OCI-LY7 (cell line): Measurements from ENCODE around the gene ELP1. TPM values are rescaled to one million over a fixed set of nuclear protein-coding genes. Genes with fewer than 3 reads are reported as not detected.

Source experiments
- BruUV-seq: library from RNA; stranded (reverse); fragments of 400-500 nt; replicated peaks from 2 replicates; lab custom pipeline; 2021; lab: Mats Ljungman, UMichigan
- CTCF ChIA-PET: fragments of 300-600 bp; sonication (Branson Sonifier 250); formaldehyde crosslinking; loops from one replicate; lab custom pipeline; 2022; ENCODE audit warnings: antibody characterized with exemption; ENCODE audit not compliant: unreplicated experiment; lab: Charles Lee
- POLR2A ChIA-PET: fragments of 300-600 bp; sonication (Branson Sonifier 250); formaldehyde crosslinking; loops from one replicate; lab custom pipeline; 2022; ENCODE audit warnings: antibody characterized with exemption; lab: Charles Lee
- DNase-seq: peaks from one replicate; pipeline ENCODE4 v3.0.0-alpha.2; 2015; ENCODE audit warnings: low spot score
- H2AFZ ChIP-seq: fragments of 200-600 bp; sonication (generic), shearing (Covaris generic); 2 replicates; pipeline ENCODE4 v1.6.1; 2014; ENCODE audit warnings: mild to moderate bottlenecking, antibody characterized with exemption, low read length, moderate library complexity
- H3K27ac ChIP-seq: fragments of 200-600 bp; sonication (generic); 2 replicates; pipeline ENCODE4 v1.5.1; 2014; ENCODE audit warnings: mixed run types, low read depth, mild to moderate bottlenecking, moderate library complexity, low read length, inconsistent platforms; ENCODE audit not compliant: poor library complexity, severe bottlenecking
- H3K36me3 ChIP-seq: fragments of 200-600 bp; sonication (generic); 2 replicates; pipeline ENCODE4 v1.6.1; 2014; ENCODE audit warnings: mild to moderate bottlenecking, antibody characterized with exemption, low read length, moderate library complexity, mixed read lengths; ENCODE audit not compliant: insufficient read depth
- H3K4me1 ChIP-seq: fragments of 200-600 bp; sonication (generic); 2 replicates; pipeline ENCODE4 v1.5.1; 2014; ENCODE audit warnings: mild to moderate bottlenecking, low read length; ENCODE audit not compliant: insufficient read depth, poor library complexity, severe bottlenecking
- H3K4me2 ChIP-seq: fragments of 200-600 bp; sonication (generic); 2 replicates; pipeline ENCODE4 v1.6.1; 2014; ENCODE audit warnings: mild to moderate bottlenecking, low read length
- H3K4me3 ChIP-seq: fragments of 200-600 bp; sonication (generic); 2 replicates; pipeline ENCODE4 v1.5.1; 2014; ENCODE audit warnings: mild to moderate bottlenecking, low read depth, low read length; ENCODE audit not compliant: poor library complexity, severe bottlenecking
- H3K79me2 ChIP-seq: fragments of 200-600 bp; sonication (generic); 2 replicates; pipeline ENCODE4 v1.6.1; 2016; ENCODE audit warnings: low read depth, mild to moderate bottlenecking, low read length, moderate library complexity, mixed read lengths; ENCODE audit not compliant: insufficient read depth
- H3K9me2 ChIP-seq: fragments of 200-600 bp; sonication (generic); 2 replicates; pipeline ENCODE4 v1.6.1; 2016; ENCODE audit warnings: mild to moderate bottlenecking, low read length, mixed read lengths; ENCODE audit not compliant: insufficient read depth
- H3K9me3 ChIP-seq: fragments of 200-600 bp; sonication (generic); 2 replicates; pipeline ENCODE4 v1.6.1; 2014; ENCODE audit warnings: mild to moderate bottlenecking, mixed run types, low read length, mixed read lengths
- H4K20me1 ChIP-seq: fragments of 200-600 bp; sonication (generic); 2 replicates; pipeline ENCODE4 v1.6.1; 2014; ENCODE audit warnings: mild to moderate bottlenecking, antibody characterized with exemption, low read length, moderate library complexity, mixed read lengths; ENCODE audit not compliant: insufficient read depth
- EZH2phosphoT487 ChIP-seq: fragments of 200-600 bp; sonication (generic); IDR thresholded peaks from 2 replicates; pipeline ENCODE4 v1.6.1; 2018; ENCODE audit warnings: low read depth, borderline replicate concordance, mild to moderate bottlenecking, mixed run types, antibody characterized with exemption, low read length, moderate library complexity, mixed read lengths
- intact Hi-C: fragments of 100-400 bp; cut with micrococcal nuclease; formaldehyde crosslinking; loops from one replicate; pipeline ENCODE4 v1.10.0; 2022; ENCODE audit not compliant: unreplicated experiment
- total RNA-seq, 2 experiments: library from RNA; depleted of rRNA in 1 of 2; stranded (reverse); fragments of >200 nt in 1 of 2; shearing (Covaris generic) in 1 of 2; gene quantifications; 2 replicates each; pipeline ENCODE4 v1.2.3, GENCODE V29; 2014 to 2022
- TF ChIP-seq, protein P1 (sequence below): fragments of 200-600 bp; sonication (generic); conservative IDR thresholded peaks from 2 replicates; pipeline ENCODE4 v1.5.1; 2014; ENCODE audit warnings: mild to moderate bottlenecking, antibody characterized with exemption, low read length, moderate library complexity, mixed read lengths

The ELP1 gene
- total RNA-seq, 2 experiments from 2014 or later, result 33.3 to 42.0 TPM

DNA sequence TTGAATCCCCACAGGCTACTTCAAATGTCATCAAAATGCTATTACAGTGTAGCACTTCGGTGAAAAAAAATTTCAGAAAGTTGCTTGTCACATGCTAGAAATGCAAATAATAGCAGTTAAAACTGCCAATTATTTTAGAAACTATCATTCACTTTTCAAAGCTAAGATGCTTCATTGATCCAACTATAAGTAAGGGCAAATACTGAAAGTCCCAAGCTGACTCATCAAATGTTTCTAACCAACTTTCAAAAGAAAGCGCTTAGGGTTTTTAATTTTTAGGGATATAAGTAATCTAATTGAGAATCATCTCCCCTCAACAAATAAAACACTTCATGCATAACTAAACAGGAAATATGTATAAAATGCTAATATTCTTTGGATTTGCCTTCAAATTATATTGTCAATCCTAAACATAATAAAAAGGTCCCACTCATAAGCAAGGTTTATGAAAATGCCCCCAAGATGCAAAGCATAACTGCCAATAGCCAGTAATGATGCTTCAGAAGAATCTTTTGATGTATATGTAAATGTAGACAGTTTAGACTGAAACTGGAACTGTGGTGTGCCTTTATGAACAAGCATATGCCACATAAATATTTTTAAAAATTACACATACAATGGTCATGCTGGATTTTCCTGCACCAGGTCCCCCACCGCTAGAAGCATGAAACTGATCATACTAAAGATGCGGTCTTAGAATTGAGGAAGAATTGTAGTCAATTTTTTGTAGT, 59.7 kb downstream of the ELP1 start:
- intact Hi-C loops, result no loop called here
- Histone ChIP-seq H3K4me3 (no peak overlapping the region), H4K20me1 (no peaks in the 10 kb centered on the region), H3K79me2 (no peaks in the 10 kb centered on the region), H2AFZ (no peak overlapping the region), H3K36me3 (peaks cover 97% of the 10 kb centered on the region), H3K4me1 (no peaks in the 10 kb centered on the region), H3K9me2 (no peaks in the 10 kb centered on the region), H3K4me2 (no peak overlapping the region), H3K27ac (no peak overlapping the region), H3K9me3 (no peaks in the 10 kb centered on the region)
- no peak for DNase-seq
- TF ChIP-seq EZH2phosphoT487, result no peak
- TF ChIP-seq, protein P1, sequence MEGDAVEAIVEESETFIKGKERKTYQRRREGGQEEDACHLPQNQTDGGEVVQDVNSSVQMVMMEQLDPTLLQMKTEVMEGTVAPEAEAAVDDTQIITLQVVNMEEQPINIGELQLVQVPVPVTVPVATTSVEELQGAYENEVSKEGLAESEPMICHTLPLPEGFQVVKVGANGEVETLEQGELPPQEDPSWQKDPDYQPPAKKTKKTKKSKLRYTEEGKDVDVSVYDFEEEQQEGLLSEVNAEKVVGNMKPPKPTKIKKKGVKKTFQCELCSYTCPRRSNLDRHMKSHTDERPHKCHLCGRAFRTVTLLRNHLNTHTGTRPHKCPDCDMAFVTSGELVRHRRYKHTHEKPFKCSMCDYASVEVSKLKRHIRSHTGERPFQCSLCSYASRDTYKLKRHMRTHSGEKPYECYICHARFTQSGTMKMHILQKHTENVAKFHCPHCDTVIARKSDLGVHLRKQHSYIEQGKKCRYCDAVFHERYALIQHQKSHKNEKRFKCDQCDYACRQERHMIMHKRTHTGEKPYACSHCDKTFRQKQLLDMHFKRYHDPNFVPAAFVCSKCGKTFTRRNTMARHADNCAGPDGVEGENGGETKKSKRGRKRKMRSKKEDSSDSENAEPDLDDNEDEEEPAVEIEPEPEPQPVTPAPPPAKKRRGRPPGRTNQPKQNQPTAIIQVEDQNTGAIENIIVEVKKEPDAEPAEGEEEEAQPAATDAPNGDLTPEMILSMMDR, result no peak
- no TSS peak for BruUV-seq
- ChIA-PET CTCF (no interaction called here), POLR2A (interaction anchor here (0.6 kb wide), 1 partner anchor 54 kb away, joined by 3 read pairs; no protein-coding TSS in a partner anchor)

DNA sequence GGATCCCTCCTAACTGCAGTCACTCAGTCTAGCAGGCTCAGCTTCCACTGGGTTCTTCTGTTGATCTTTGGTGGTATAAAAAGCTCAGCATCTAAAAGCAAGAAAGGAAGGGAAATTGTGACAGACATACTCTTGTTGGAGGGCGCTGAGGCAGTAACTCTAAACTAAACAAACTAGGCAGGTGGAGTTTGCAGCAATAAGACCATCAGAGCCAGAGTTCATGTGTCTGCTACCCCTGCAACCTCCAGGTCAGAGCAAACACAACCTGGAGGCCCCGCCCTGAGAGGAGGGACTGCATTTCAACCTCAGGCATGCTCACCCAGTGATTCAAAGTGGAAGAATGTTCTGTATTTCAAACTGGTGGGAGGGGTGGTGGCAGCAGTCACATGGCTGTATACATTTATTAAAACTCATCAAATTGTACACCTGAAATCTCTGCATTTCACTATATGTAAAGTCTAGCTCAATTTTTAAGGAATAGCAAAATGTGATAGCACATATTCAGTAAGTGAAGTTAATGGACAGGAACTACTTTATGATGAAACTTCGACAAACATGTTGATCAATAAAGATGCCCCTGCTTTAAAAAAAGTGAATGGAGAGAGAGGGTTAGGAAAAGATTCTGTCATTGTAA, 64.7 kb downstream of the ELP1 start:
- H3K4me2 ChIP-seq, result no peak overlapping the region
- BruUV-seq, result no TSS peak
- no peaks in the 10 kb centered on the region for H3K9me2 ChIP-seq
- ChIA-PET CTCF (no interaction called here), POLR2A (interaction anchor here (0.6 to 0.8 kb wide), 3 partner anchors 18 to 239 kb away, joined by 3 to 5 read pairs (median 3); no protein-coding TSS in a partner anchor)
- H2AFZ ChIP-seq, result no peak overlapping the region
- intact Hi-C loops, result no loop called here
- no peaks in the 10 kb centered on the region for H3K9me3 ChIP-seq
- H3K4me3 ChIP-seq, result no peak overlapping the region
- no peaks in the 10 kb centered on the region for H4K20me1 ChIP-seq
- H3K27ac ChIP-seq, result no peak overlapping the region
- TF ChIP-seq, protein P1, result no peak
- no peak for TF ChIP-seq EZH2phosphoT487
- H3K79me2 ChIP-seq, result no peaks in the 10 kb centered on the region
- peaks cover 60% of the 10 kb centered on the region for H3K36me3 ChIP-seq
- no peaks in the 10 kb centered on the region for H3K4me1 ChIP-seq
- no peak for DNase-seq

DNA sequence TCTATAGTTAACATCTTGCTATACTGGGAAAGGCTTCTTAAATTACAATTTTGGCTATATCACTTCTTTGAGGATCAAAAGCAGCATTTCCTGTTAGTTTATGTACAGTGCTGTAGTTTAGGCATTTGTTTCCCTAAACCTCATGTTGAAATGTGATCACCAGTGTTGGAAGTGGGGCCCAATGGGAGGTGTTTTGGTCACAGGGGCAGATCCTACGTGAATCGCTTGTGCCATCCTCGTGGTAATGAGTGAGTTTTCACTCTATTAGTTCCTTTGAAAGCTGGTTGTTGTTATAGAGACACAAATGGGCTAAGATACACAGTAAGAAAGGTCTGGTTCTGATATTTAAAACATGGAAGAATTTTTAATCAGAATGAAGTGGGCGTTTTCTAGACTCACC, 66.1 kb downstream of the ELP1 start:
- POLR2A ChIA-PET, result no interaction called here
- Histone ChIP-seq H2AFZ (no peak overlapping the region), H4K20me1 (no peaks in the 10 kb centered on the region), H3K9me3 (no peaks in the 10 kb centered on the region), H3K36me3 (peaks cover 47% of the 10 kb centered on the region), H3K27ac (no peak overlapping the region), H3K9me2 (no peaks in the 10 kb centered on the region), H3K79me2 (no peaks in the 10 kb centered on the region), H3K4me1 (no peaks in the 10 kb centered on the region), H3K4me3 (no peak overlapping the region), H3K4me2 (no peak overlapping the region)
- intact Hi-C loops, result no loop called here
- TF ChIP-seq, protein P1, result no peak
- TF ChIP-seq EZH2phosphoT487, result no peak
- BruUV-seq, result no TSS peak
- no peak for DNase-seq
- CTCF ChIA-PET, result no interaction called here
